Caki2 (cell line): ENCODE measurements around the gene TAX1BP3. TPM values are rescaled to one million over a fixed set of nuclear protein-coding genes. Genes with fewer than 3 reads are reported as not detected.
"Not testable (repeated sequence)": the region's sequence is repeated elsewhere in the genome, so short reads cannot be mapped to it uniquely, and the experiment has no call there.

Source experiments
- DNase-seq: peaks from one replicate; pipeline ENCODE4 v3.0.0-alpha.2; 2015; ENCODE audit warnings: low read depth
- in situ Hi-C: cut with HindIII; loops from 2 replicates; pipeline ENCODE4 v1.10.0; 2016; ENCODE audit warnings: low sequenced_read_pairs, low pct_unique_long_range_greater_than_20kb, mixed read lengths
- total RNA-seq: library from RNA; depleted of rRNA; stranded (reverse); fragments of >200 nt; shearing (Covaris generic); gene quantifications from 2 replicates; pipeline ENCODE4 v1.2.3, GENCODE V29; 2014; ENCODE audit warnings: low replicate concordance; rRNA removed

Gene TAX1BP3, protein sequence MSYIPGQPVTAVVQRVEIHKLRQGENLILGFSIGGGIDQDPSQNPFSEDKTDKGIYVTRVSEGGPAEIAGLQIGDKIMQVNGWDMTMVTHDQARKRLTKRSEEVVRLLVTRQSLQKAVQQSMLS
- total RNA-seq, result 136 and 157 TPM in 2 replicates

DNA sequence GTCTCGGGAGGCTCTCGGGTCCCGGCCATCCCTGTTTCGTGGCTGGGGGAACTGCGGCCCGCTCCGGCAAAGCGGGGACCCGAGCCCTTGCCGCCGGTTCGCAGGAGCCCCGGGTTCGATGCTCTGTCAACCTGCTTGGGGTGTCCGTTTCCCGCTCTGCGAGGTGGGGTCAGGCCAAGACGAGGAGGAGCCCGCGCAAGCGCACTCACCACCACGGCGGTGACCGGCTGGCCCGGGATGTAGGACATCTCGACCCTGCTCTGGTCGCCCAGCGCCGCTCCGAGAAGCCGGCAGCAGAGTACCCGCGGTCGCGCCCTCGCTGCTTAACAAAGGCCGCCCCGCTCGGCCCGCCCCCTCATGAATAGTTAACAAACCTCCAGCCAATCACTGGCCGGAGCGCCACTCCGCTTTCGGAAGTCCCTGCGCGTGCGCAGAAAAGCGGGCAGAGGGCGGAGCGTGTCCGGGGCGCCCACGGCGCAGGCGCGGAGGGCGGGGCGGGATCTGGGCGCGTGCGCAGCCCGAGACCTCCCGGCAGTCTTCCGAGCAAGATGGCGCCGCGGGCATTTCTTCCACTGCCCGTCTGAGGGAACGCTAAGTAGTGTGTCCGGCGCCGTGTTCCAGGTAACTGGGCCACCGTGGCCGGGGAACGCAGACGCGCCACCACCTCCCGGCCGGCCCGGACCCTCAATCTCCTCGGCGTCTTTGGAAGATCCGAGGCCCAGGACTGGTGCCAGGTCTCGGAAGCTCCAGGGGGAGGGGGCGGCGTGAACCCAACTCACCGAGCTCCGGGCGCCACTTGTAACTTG lies at the start of gene TAX1BP3, which contains the start of gene EMC6:
TAX1BP3 (minus strand) TSS at position 300 of the 806 bp plus-strand sequence; CDS start at position 248, 52 bp downstream.
EMC6 (plus strand) TSS at position 534 of the 806 bp plus-strand sequence. CDS start 335 bp downstream, outside the sequence.
- in situ Hi-C loops, result no loop called here
- peak; percentile 96 for DNase-seq

DNA sequence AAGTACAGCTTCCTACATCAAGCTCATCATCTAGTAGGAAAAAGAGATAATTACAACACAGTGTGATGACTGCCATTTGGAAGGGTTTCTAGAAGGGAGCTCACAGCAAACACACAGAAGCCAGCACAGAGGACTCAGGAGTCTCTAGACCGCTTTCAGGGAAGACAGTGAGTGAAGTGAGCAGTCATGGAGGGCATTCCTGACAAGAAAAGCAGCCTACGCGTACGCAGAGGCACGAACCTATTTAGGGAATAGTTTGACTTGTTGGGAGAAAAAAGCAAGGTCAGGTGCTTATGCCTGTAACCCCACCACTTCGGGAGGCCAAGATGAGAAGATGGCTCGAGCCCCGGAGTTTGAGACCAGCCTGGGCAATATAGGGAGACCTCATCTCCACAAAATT lies 46.9 kb upstream of the TAX1BP3 start:
- in situ Hi-C loops, result no loop called here
- no peak for DNase-seq

DNA sequence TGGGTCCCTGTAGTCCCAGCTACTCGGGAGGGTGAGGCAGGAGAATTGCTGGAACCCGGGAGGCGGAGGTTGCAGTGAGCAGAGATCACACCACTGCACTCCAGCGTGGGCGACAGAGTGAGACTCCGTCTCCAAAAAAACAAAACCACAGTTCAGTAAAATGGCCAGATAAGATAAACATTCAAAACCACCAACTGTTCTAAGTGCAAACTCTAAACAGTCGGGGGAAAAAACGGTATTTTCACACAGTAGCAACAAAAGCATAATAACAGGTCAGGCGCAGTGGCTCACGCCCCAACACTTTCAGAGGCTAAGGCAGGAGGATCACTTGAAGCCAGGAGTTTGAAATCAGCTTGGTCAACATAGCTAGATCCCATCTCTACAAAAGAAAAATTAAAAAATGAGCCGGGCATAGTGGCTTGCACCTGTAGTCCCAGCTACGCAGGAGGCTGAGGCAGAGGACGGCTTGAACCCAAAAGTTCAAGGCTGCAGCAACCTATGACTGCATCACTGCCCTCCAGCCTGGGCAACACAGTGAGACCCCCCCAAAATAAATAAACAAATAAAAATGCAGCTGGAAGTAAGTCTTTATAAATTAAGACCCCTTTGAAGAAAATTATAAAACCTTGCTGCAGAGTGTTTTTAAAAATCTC lies 44.6 kb upstream of the TAX1BP3 start:
- DNase-seq, result no peak
- in situ Hi-C loops, result no loop called here

DNA sequence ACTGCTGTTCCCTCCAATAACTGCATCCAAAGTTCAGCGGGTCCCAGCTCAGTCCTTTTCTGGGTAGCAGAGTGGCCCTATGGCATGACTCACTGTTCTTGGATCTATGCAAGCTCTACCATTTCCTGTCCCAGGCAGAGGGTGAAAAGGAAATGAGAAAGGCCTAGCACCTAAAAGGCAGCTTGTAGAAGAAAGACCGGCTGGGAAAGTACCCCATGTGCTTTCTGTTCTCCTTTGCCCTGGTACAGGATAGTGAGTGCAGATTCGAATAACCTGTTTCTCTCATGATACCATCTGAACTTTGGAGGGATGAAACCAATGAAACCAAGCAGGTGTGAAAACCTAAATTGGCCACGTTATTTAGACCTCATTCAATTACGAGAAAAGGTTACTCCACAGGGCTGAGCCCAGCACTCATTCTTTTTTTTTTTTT lies 42.6 kb upstream of the TAX1BP3 start:
- DNase-seq, result no peak
- in situ Hi-C loops, result no loop called here

DNA sequence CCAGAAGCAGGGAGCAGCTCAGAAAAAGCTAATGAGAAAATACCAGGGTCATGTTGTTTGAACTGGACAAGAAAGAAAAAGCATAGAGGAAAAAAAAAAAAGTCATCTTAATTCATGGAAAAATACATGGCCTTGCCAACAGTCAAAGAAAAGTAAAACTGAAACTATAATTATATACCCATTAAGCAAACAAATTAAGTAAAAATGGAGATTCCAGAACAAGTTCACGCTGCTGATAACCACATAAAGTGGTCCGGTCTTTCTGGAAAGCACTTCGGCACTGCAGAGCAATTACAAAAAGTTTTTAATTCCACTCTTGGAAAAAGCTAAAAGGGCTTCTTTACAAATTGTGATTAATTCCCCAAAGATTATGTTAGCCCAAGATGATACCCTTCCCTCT lies 40.0 kb upstream of the TAX1BP3 start:
- DNase-seq, result no peak
- in situ Hi-C loops, result no loop called here

DNA sequence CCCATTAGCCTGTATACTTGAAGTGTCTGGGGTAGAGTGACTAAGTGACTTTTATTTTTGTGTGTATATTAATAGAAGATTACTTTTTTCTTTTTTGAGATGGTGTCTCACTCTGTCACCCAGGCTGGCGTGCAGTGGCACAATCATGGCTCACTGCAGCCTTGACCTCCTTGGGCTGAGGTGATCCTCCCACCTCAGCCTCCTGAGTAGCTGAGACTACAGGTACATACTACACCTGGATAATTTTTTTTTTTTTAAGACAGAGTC lies 37.3 kb upstream of the TAX1BP3 start:
- in situ Hi-C loops, DNase-seq: not testable (repeated sequence)

DNA sequence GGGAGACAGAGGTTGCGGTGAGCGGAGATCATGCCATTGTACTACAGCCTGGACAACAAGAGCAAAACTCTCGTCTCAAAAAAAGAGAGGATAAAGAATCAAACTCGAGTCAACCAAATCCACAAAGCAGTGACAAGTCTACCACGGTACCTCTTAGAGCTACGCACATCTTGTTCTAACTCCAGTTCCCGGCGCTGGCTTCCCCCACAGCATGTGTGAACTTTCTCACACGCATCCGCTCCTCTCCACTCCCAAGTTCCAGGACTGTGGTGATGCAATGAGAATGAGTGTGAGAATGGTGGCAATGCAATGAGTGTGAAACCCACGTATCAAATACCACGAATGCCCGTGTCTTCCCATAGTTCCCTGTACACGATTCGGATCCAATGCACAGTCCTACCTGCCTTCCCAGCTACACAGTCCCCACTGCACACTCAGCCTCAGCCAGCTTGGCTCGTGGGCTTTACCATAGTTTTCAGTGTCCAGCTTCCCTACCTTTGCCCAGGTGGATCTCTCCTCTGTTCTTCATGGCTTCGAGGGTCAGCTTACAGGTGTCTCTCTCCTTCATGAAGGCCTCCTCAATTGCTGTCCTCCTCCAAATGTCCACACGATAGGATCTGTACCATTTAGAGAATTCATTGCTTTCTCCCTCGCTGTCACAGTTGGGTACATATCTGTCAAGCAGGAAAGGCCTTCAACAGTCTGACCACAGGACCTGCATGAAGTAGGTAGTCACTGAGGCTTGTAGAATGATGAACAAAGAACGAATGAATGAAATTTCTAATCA lies 36.7 kb upstream of the TAX1BP3 start:
- DNase-seq, result no peak
- in situ Hi-C loops, result no loop called here

DNA sequence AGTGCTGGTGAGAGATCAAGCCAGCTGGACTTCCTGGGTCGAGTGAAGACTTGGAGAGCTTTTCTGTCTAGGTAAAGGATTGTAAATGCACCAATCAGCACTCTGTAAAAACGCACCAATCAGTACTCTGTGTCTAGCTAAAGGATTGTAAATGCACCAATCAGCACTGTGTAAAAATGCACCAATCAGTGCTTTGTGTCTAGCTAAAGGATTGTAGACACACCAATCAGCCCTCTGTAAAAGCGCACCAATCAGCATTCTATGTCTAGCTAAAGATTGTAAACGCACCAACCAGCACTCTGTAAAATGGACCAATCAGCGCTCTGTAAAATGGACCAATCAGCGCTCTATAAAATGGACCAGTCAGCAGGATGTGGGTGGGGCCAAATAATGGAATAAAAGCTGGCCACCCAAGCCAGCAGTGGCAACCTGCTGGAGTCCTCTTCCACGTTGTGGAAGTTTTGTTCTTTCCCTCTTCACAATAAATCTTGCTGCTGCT lies 33.7 kb upstream of the TAX1BP3 start:
- DNase-seq, in situ Hi-C loops: not testable (repeated sequence)

DNA sequence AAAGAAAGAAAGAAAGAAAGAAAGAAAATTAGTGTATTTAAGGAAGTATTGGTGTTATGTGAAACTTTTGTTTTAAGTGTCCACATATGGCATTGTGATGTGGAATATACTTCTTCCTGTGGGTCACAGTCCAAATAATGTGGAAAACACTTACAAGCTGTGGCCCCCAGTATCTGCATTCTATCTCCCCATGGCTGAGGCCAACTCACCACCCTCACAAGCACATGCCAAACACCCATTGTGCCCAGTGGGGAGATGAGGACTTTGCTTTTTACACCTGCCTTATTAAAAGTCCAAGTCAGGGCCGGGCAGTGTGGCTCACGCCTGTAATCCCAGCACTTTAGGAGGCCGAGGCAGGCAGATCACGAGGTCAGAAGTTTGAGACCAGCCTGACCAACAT lies 31.6 kb upstream of the TAX1BP3 start:
- no peak for DNase-seq
- in situ Hi-C loops, result no loop called here

DNA sequence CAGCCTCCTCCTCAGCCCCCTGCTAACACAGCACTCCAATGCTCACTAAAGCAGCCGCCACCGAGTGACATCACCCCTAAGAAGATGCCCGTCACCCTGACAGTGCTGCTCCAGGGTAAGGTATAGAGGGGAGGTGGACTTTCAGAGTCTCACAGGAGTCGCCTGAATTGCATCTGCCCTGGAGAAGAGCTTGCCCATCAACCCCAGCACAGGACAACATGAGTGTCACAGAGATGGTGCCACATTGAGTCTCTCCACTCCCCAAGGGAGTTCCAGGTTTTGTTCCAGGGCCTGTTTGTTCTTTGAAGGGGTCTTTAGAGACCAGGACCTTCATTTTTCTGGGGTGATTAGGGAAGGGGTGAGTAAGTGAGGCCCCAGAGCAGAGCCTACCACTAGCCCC lies 29.8 kb upstream of the TAX1BP3 start:
- no peak for DNase-seq
- in situ Hi-C loops, result no loop called here

DNA sequence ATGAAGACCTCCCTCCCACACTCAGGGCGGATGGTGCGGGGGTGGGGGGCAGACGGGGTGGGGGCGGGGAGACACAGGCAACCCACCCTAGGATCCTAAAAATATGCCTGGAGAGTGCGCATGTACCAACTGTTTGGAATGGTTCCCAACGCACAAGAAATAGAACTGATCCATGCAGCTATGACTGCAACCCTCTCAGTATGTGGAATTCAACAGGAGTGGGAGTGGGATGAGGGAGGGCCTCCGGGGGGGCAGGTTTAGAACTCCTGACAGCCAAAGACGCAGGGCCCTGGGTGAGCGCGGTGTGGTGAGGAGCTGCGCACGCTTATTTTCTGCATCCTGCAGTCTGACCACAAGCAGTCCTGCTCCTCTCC lies 28.7 kb upstream of the TAX1BP3 start:
- no peak for DNase-seq
- in situ Hi-C loops, result no loop called here

DNA sequence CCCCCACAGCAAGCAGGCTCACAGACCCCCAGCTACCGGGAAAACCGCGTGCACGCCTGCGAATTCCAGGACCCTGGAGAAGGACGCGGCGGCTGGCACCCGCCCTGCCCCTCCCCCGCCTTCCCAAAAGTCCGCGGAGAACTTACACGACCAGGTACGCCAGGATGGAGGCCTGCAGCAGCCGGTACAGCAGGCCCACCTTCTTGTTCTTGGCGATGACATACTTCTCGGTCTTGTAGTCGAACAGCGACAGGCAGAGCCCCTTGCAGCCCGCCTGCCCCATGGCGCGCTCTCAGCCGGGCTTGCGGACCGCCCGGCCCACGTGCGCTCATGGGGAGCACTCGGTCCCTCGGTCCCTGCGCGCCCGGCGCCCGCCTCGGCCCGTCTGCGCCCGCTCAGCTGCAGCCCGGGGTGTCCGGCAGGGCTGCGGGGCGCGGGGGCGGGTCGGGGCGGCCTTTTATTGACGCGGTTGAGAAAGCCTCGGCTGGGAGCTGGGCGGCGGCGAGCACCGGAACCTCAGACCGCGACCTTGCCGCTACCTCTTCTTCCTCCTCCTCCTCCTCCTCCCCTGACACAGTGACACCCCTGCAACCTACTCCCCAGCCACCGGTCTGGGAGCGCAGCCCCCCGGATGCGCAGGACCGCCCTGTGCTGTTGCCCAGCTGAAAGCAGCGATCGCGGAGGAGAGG lies 27.5 kb upstream of the TAX1BP3 start, which contains the start of gene P2RX5:
P2RX5 (minus strand) TSS at position 433 of the 689 bp plus-strand sequence; CDS start at position 283, 150 bp downstream.
- in situ Hi-C loops, result no loop called here
- no peak for DNase-seq

DNA sequence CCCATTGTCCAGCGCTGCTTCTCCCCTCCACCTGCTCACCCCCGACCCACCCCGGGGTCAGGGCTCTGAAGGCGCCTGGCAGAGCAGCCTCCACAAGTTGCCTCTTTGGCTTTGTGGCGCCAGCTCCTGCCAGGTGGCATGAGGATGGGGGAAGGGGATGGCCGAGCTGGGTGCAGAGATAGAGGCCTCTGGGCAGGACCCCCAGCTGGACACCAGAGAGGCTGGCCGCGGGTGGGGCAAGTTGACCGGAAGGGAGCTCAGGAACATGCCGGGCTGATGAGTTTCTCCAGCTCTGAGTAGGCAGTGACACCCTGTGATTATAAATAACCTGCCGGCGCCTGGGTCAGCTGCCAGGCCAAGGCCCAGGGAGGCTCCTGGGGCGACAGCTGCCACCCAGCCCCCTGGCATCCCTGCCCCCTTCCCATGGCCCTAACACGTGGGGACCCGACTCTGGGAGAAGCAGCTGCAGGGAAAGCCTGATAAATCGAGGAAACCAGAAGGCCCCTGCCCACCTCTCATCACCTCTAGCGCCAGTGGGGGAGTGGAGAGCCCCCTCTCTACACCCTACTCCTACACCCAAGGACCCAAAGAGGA lies 26.8 kb upstream of the TAX1BP3 start:
- in situ Hi-C loops, result no loop called here
- DNase-seq, result no peak

DNA sequence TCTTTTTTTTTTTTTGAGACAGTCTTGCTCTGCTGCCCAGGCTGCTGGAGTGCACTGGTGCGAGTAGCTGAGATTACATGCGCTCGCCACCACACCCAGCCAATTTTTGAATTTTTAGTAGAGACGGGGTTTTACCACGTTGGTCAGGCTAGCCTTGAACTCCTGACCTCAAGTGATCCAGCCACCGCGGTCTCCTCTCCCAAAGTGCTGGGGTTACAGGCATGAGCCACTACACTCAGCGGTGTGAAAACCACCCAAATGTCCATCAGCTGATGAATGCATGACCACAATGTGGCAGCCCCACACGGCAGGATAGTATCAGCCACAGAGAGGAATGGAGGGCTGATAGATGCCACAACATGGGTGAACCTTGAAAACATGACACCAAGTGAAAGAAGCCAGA lies 25.5 kb upstream of the TAX1BP3 start:
- in situ Hi-C loops, result no loop called here
- DNase-seq, result peak; percentile 10

DNA sequence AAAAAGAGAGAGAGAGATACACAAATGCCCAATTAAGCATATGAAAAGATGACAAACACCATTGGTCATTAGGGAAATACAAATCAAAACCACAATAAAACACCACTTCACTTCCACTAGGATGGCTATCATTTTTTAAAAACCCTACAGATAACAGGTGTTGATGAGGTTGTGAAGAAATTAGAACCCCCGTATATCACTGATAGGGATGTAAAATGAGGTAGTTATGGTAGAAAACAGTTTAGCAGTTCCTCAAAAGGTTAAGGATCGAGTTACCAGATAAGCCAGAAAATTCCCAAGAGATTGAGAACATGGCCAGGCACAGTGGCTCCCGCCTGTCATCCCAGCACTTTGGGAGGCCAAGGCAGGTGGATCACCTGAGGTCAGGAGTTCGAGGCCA lies 24.8 kb upstream of the TAX1BP3 start:
- in situ Hi-C loops, result no loop called here
- no peak for DNase-seq

DNA sequence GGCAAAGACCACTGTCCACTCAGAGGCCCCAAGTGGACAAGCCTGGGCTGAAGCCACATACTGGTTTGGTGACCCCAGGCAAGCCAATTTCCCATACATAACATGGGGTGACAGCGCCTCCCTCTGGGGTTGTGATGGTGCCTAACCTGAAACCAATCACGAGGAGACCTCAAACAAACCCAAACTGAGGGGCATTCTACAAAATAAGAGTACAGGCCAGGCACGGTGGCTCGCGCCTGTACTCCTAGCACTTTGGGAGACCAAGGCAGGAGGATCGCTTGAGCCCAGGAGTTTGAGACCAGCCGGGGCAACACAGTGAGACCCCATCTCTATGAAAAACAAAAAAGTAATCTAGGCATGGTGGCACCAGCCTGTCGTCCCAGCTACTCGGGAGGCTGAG lies 24.0 kb upstream of the TAX1BP3 start:
- in situ Hi-C loops, result no loop called here
- DNase-seq, result no peak

DNA sequence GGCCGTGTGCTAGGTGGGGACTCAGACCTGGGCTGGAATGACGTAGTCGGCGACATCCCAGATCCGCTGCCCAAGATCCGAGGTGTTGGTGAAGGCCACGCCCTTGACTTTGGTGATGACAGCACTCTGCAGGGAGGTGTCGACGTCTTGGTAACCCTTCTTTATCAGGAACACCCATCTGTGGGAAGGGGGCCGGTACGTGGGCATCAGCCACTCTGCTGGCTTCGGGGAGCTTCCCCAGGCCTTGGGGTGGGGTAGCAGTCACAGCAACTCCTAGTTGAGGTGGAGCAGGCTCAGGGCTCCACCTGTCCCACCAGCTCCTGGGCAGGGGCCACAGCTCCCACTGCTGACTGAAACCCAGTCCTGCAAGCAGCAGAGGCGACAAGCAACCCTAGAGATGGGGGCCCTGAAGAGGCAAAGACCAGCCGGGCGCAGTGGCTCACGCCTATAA lies 23.3 kb upstream of the TAX1BP3 start:
- DNase-seq, result no peak
- in situ Hi-C loops, result no loop called here
